SK-MEL-5 (cell line): ENCODE measurements around the gene ZXDC. TPM values are rescaled to one million over a fixed set of nuclear protein-coding genes. Genes with fewer than 3 reads are reported as not detected.

Experiments
- DNase-seq: peaks from one replicate; pipeline ENCODE4 v3.0.0-alpha.2; 2016; ENCODE audit warnings: low read depth, low spot score
- in situ Hi-C: cut with HindIII; loops from 2 replicates; pipeline ENCODE4 v1.10.0; 2016; ENCODE audit warnings: low sequenced_read_pairs, high pct_unique_total_duplicates, low pct_unique_long_range_greater_than_20kb
- total RNA-seq: library from RNA; depleted of rRNA; stranded (reverse); fragments of >200 nt; shearing (Covaris generic); gene quantifications from 2 replicates; pipeline ENCODE4 v1.2.3, GENCODE V29; 2014

Gene ZXDC
- total RNA-seq, 1 experiment from 2014 or later = 19.0 TPM

GRCh38 chr3:126449621-126450051, 26.1 kb downstream of the ZXDC start:
- in situ Hi-C loops = no loop called here
- DNase-seq = no peak

GRCh38 chr3:126448893-126449180, 26.9 kb downstream of the ZXDC start:
- in situ Hi-C loops = no loop called here
- no peak for DNase-seq

GRCh38 chr3:126448136-126448892, 27.4 kb downstream of the ZXDC start:
- DNase-seq = no peak
- in situ Hi-C loops = no loop called here

- no peak for DNase-seq
- in situ Hi-C loops = no loop called here
Observed at GRCh38 chr3:126447456-126448106, 28.1 kb downstream of the ZXDC start.

- DNase-seq = peak; percentile 10
- in situ Hi-C loops = no loop called here
Observed at GRCh38 chr3:126446791-126447190, 28.9 kb downstream of the ZXDC start.

- in situ Hi-C loops = no loop called here
- DNase-seq = no peak
Observed at GRCh38 chr3:126446301-126446700, 29.4 kb downstream of the ZXDC start.

GRCh38 chr3:126445506-126445905, 30.2 kb downstream of the ZXDC start:
- DNase-seq = no peak
- in situ Hi-C loops = no loop called here

- in situ Hi-C loops = no loop called here
- DNase-seq = no peak
Observed at GRCh38 chr3:126442856-126443242, 32.8 kb downstream of the ZXDC start.

- DNase-seq = no peak
- in situ Hi-C loops = no loop called here
Observed at GRCh38 chr3:126442094-126442855, 33.4 kb downstream of the ZXDC start.

GRCh38 chr3:126441256-126441880, 34.3 kb downstream of the ZXDC start:
- DNase-seq = no peak
- in situ Hi-C loops = no loop called here

- DNase-seq = no peak
- in situ Hi-C loops = no loop called here
Observed at GRCh38 chr3:126440709-126440995, 35.0 kb downstream of the ZXDC start.

GRCh38 chr3:126439968-126440708, 35.6 kb downstream of the ZXDC start:
- in situ Hi-C loops = no loop called here
- no peak for DNase-seq

- no peak for DNase-seq
- in situ Hi-C loops = no loop called here
Observed at GRCh38 chr3:126439346-126439967, 36.2 kb downstream of the ZXDC start.

- in situ Hi-C loops = no loop called here
- no peak for DNase-seq
Observed at GRCh38 chr3:126438746-126439145, 36.9 kb downstream of the ZXDC start.

GRCh38 chr3:126438186-126438585, 37.5 kb downstream of the ZXDC start:
- DNase-seq = no peak
- in situ Hi-C loops = no loop called here

- in situ Hi-C loops = no loop called here
- DNase-seq = no peak
Observed at GRCh38 chr3:126436826-126437717, 38.6 kb downstream of the ZXDC start.
